Breast epithelium (tissue), 4 donors: ENCODE data around the gene HHLA2. TPM values are rescaled to one million over a fixed set of nuclear protein-coding genes. Genes with fewer than 3 reads are reported as not detected.

Experiments
- DNase-seq, 2 donors: peaks; one replicate each; pipeline ENCODE4 v3.0.0-alpha.2; 2019; ENCODE audit warnings: low spot score in 2 of 2
- H3K27ac ChIP-seq, 2 donors: fragments of 200-600 bp; sonication (generic) in 1 of 2; one replicate each; pipeline ENCODE4 v1.5.1; 2016 to 2019; ENCODE audit warnings: mild to moderate bottlenecking in 1 of 2
- H3K27me3 ChIP-seq, 2 donors: fragments of 200-600 bp; sonication (generic) in 1 of 2; one replicate each; pipeline versions ENCODE4 v1.5.1 to v1.6.0; 2017 to 2019; ENCODE audit warnings: control low read depth in 1 of 2, mild to moderate bottlenecking in 1 of 2
- H3K36me3 ChIP-seq: fragments of 200-600 bp; one replicate; pipeline ENCODE4 v1.5.1; 2019
- H3K4me1 ChIP-seq, 2 donors: fragments of 200-600 bp; sonication (generic); one replicate each; pipeline ENCODE4 v1.5.1; 2016 to 2019; ENCODE audit warnings: control low read depth in 1 of 2
- H3K4me3 ChIP-seq, 3 donors: fragments of 200-600 bp; sonication (generic); 1 replicate in 2 of 3; 2 replicates in 1 of 3; pipeline ENCODE4 v1.5.1; 2016 to 2019; ENCODE audit warnings: mild to moderate bottlenecking in 3 of 3, moderate library complexity in 2 of 3
- H3K9me3 ChIP-seq, 2 donors: fragments of 200-600 bp; sonication (generic) in 1 of 2; one replicate each; pipeline ENCODE4 v1.5.1; 2016 to 2019; ENCODE audit warnings: control low read depth in 1 of 2
- POLR2A ChIP-seq: fragments of 450-650 bp; IDR thresholded peaks from one replicate; pipeline ENCODE4 v1.6.1; 2016; ENCODE audit warnings: antibody characterized with exemption, mild to moderate bottlenecking, moderate library complexity
- POLR2AphosphoS5 ChIP-seq, 3 donors: sonication (generic); formaldehyde crosslinking; IDR thresholded peaks; one replicate each; pipeline ENCODE4 v1.6.1; 2017; ENCODE audit warnings: antibody characterized with exemption in 3 of 3
- intact Hi-C: fragments of 100-400 bp; cut with DNase I; formaldehyde crosslinking; loops from one replicate; pipeline ENCODE4 v1.15.1; 2023; ENCODE audit warnings: low total_unique reads
- total RNA-seq, 3 donors: library from RNA; depleted of rRNA; stranded (reverse); fragments of >200 nt; gene quantifications; one replicate each; pipeline ENCODE4 v1.1.0, GENCODE V29; 2016
- TF ChIP-seq, protein P1 (sequence below), 3 donors: fragments of 450-650 bp; IDR thresholded peaks; one replicate each; pipeline ENCODE4 v1.5.1; 2016 to 2017; ENCODE audit warnings: antibody characterized with exemption in 3 of 3, mild to moderate bottlenecking in 3 of 3, moderate library complexity in 3 of 3

The HHLA2 gene
- total RNA-seq, 3 donors from 2014 or later = 1.6 TPM; not detected in 2

- H3K27ac ChIP-seq = no peak overlapping the region
- intact Hi-C loops = no loop called here
- no peaks in the 10 kb centered on the region for H3K27me3 ChIP-seq
- H3K4me1 ChIP-seq = peaks cover 0 to 4% of the 10 kb centered on the region in 2 donors
- H3K36me3 ChIP-seq = no peaks in the 10 kb centered on the region
- DNase-seq = no peak
- TF ChIP-seq POLR2A = no peak
- TF ChIP-seq, protein P1, sequence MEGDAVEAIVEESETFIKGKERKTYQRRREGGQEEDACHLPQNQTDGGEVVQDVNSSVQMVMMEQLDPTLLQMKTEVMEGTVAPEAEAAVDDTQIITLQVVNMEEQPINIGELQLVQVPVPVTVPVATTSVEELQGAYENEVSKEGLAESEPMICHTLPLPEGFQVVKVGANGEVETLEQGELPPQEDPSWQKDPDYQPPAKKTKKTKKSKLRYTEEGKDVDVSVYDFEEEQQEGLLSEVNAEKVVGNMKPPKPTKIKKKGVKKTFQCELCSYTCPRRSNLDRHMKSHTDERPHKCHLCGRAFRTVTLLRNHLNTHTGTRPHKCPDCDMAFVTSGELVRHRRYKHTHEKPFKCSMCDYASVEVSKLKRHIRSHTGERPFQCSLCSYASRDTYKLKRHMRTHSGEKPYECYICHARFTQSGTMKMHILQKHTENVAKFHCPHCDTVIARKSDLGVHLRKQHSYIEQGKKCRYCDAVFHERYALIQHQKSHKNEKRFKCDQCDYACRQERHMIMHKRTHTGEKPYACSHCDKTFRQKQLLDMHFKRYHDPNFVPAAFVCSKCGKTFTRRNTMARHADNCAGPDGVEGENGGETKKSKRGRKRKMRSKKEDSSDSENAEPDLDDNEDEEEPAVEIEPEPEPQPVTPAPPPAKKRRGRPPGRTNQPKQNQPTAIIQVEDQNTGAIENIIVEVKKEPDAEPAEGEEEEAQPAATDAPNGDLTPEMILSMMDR (IDR thresholded peaks at IDR 0.05) = no peak
- TF ChIP-seq POLR2AphosphoS5 (IDR thresholded peaks at IDR 0.05) = no peak
- H3K4me3 ChIP-seq = no peak overlapping the region
- no peaks in the 10 kb centered on the region for H3K9me3 ChIP-seq
Measured at GRCh38 chr3:108416111-108416869, 119.9 kb downstream of the HHLA2 start.

DNA sequence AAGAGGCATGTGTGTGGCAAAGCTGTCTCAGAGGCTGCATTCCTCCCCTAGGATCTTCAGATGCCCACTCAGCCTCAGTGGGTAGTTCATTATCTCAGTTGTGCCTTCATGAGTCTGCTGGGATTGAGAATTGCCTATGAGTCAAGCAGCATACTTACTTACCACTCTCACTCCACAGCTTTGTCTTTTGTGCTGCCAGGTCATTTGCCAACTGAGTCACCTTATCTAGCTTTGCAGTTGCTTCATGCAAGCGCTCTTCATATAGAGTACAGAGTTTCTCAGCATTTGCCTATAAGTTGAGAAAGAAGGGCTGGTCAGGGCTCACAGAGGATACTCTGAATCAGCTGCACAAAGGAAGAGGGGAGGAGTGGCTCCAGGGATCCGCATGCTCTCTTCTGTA lies 124.6 kb downstream of the HHLA2 start:
- DNase-seq = no peak
- Histone ChIP-seq H3K27ac (no peak overlapping the region), H3K4me3 (no peak overlapping the region), H3K9me3 (no peaks in the 10 kb centered on the region), H3K4me1 (no peaks in the 10 kb centered on the region), H3K27me3 (no peaks in the 10 kb centered on the region), H3K36me3 (no peaks in the 10 kb centered on the region)
- intact Hi-C loops = no loop called here
- no peak for TF ChIP-seq POLR2A
- TF ChIP-seq, protein P1 (IDR thresholded peaks at IDR 0.05) = no peak
- TF ChIP-seq POLR2AphosphoS5 (IDR thresholded peaks at IDR 0.05) = no peak

Other genes starting within 250 kb of the HHLA2 start
- gene CD47, start 205.5 kb upstream of the HHLA2 start, total RNA-seq = 100 to 1,000 TPM in 1 of 3 donors, 10 to 100 TPM in 2; 52.8 to 126 (median 85.5) TPM
- 10 to 100 TPM; 44.2 to 74.2 (median 68.5) TPM for gene IFT57, start 74.1 kb upstream of the HHLA2 start, total RNA-seq
- not detected for gene MYH15, start 214.0 kb downstream of the HHLA2 start, total RNA-seq